GM18907 (cell line): Measurements from ENCODE around the gene PAN3.
A peak's percentile ranks its signal among the peaks of the same experiment; 100 is the strongest.
"Not testable (repeated sequence)": the region's sequence is repeated elsewhere in the genome, so short reads cannot be mapped to it uniquely, and the experiment has no call there.

ENCODE experiments used
- ATAC-seq: cut with Tn5 transposase; IDR thresholded peaks from one replicate; pipeline ENCODE4 v1.9.1; 2021; ENCODE audit warnings: mild to moderate bottlenecking, moderate library complexity; ENCODE audit not compliant: unreplicated experiment

Gene PAN3, protein sequence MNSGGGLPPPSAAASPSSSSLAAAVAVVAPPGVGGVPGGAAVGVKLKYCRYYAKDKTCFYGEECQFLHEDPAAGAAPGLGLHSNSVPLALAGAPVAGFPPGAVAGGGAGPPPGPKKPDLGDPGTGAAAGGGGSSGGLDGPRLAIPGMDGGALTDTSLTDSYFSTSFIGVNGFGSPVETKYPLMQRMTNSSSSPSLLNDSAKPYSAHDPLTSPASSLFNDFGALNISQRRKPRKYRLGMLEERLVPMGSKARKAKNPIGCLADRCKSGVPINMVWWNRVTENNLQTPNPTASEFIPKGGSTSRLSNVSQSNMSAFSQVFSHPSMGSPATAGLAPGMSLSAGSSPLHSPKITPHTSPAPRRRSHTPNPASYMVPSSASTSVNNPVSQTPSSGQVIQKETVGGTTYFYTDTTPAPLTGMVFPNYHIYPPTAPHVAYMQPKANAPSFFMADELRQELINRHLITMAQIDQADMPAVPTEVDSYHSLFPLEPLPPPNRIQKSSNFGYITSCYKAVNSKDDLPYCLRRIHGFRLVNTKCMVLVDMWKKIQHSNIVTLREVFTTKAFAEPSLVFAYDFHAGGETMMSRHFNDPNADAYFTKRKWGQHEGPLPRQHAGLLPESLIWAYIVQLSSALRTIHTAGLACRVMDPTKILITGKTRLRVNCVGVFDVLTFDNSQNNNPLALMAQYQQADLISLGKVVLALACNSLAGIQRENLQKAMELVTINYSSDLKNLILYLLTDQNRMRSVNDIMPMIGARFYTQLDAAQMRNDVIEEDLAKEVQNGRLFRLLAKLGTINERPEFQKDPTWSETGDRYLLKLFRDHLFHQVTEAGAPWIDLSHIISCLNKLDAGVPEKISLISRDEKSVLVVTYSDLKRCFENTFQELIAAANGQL

GRCh38 chr13:28138012-28138755 lies at the start of gene PAN3:
TSS of gene PAN3 (plus strand) at chr13:28138545. CDS start at chr13:28138658, 113 bp downstream.
- peak; percentile 67 for ATAC-seq

DNA sequence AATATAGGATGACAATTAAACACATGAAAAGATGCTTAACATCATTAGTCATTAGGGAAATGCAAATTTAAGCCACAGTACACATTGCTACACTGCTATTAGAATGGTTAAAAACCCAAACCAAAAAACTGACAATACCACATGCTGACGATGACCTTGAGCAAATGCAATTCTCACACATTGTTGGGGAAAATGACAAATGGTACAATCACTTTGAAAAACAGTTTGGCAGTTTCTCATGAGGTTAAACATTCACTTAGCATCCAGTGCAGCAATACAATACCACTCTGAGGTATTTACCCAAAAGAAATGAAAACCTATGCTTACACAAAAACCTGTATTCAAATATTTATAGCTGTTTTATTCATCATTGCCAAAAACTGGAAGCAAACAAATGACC lies 49.3 kb upstream of the PAN3 start:
- no peak for ATAC-seq

- ATAC-seq: no peak
Observed at GRCh38 chr13:28092431-28092830, 45.9 kb upstream of the PAN3 start.

DNA sequence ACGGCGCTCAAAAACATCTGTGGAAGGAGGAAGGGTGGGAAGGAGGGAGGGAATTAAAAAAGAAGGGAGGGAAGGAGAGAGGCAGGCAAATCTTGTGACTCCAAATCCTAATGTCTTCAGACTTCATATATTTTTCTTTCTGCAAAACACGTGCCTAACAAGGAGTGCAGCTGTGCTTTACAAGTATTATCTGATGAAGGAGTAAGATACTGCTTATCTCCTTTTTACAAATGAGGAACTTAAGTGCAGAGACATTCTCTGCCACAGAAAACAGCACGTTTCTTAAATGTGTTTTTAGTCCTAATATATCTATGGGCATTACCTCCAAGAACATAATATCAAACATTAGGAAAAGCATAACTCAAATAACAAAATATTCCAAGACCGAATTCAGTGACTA lies 44.5 kb upstream of the PAN3 start:
- ATAC-seq: no peak

- no peak for ATAC-seq
Observed at GRCh38 chr13:28094306-28094705, 44.0 kb upstream of the PAN3 start.

- ATAC-seq: no peak
Observed at GRCh38 chr13:28097503-28097902, 40.8 kb upstream of the PAN3 start.

GRCh38 chr13:28099396-28100149 lies 38.8 kb upstream of the PAN3 start:
- ATAC-seq: no peak

DNA sequence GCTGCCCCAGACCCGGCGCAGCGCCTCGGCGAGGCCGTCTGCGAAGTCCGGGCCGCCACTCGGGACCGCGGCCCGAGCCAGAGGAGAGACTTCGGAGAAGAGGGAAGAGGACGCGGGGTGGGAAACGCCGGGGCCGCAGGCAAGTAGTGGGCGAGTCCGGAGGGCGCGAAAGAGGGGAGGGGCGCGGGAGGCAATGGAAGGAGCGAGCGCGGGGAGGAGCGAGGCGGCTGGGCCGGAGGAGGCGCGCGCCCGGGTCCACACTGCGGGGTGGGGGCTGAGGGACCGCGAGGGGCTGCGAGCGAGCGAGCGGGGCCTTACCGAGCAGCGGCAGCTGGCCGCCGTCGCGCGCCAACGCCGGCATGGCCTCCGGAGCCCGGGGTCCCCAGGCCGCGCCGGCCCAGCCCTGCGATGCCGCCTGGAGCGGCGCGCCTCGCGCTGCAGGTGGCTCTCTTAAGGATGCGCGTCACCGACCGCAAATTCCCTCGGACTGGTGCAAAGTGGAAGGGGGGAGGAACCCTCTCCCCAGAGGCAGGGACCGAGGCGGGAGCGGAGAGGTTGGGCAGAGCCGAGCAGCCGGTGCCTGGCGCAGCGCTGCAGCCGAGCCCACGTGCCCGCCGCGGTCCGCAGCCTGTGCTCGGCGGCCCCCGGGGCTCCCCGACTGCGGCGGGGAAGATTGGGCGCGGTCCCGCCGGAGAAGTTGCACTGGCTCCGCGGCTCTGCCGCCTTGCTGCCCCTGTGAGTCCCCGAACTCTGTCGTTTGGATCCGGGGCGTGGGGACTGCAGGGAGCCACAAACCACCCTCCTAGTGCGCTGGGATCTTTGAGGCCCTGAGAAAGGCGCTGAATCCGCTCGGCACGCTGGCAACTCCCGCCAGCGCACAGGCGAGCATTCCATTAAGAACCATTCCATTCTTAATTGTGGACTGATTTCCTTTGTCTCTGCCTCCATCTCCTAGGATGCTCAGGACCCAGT lies 37.9 kb upstream of the PAN3 start, which contains the start of gene FLT3:
Gene FLT3, minus strand, starts transcription at position 427 of the 972 bp plus-strand sequence. Its CDS starts 66 bp downstream, at position 361.
- ATAC-seq: peak; percentile 61

GRCh38 chr13:28101886-28102285 lies 36.5 kb upstream of the PAN3 start:
- ATAC-seq: not testable (repeated sequence)

- no peak for ATAC-seq
Observed at GRCh38 chr13:28106976-28107375, 31.4 kb upstream of the PAN3 start.

DNA sequence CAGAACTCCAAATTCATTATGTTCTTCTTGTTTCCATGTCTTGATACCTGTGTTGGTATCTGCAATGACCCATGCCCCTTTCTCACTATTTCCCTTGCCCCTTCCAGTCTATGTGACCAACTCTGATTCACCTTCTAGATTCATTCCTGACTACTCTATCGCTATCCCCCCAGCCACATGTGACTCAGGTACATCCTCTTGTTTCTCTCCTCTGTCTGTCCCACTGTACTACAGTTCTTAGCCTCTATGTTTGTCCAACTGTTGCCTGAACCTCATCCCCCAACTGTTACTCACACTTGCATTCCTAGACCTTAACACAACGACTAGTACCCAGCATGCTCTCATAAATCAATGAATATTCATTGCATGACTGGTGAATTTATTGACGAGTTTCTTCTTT lies 27.9 kb upstream of the PAN3 start:
- ATAC-seq: no peak

- no peak for ATAC-seq
Observed at GRCh38 chr13:28116736-28117135, 21.6 kb upstream of the PAN3 start.

DNA sequence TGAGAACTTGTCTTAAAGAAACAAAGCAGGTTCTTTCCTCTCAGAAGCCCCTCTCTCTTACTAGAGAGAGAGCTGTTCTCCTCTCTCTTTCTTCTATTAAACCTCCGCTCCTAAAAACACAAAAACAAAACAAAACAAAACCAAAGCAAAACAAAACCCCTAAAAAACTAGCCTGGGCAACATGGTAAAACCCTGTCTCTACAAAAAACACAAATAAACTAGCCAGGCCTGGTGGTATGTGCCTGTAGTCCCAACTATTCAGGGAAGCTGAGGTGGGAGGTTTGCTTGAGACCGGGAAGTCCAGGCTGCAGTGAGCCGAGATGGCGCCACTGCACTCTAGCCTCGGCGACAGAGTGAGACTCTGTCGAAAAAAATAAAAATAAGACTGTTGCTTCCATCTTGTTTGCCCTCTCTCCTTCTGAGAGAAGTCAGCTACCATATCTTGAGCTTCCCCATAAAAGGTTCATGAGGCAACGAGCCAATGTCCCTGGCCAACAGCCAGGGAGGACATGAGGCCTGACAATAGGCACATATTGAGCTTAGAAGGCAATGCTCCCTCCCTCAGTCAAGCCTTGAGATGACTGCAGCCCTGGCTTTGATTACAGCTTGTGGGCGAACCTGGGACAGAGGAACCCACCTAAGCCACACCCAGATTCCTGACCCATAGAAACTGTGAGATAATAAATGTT lies 20.5 kb upstream of the PAN3 start:
- ATAC-seq: no peak

GRCh38 chr13:28120317-28120716 lies 18.0 kb upstream of the PAN3 start:
- no peak for ATAC-seq

GRCh38 chr13:28121224-28121623 lies 17.1 kb upstream of the PAN3 start:
- no peak for ATAC-seq

DNA sequence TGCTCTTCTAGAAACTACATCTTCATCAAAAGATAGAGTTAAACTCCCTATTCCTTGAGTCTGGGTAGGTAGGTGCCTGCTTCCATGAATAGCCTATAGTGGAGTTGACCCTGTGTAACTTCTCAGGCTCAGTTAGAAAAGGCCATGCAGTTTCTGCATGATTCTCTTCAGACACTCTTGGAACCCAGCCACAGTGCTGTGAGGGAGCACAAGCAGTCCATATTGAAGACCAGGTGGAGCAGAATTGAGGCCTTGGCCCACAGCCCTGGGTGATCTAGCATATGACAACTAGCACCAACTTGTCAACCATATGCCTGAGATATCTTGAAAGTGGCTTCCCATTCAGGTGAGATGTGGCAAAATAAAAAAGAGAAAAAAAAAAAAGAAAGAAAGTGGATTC lies 10.3 kb upstream of the PAN3 start:
- ATAC-seq: no peak

DNA sequence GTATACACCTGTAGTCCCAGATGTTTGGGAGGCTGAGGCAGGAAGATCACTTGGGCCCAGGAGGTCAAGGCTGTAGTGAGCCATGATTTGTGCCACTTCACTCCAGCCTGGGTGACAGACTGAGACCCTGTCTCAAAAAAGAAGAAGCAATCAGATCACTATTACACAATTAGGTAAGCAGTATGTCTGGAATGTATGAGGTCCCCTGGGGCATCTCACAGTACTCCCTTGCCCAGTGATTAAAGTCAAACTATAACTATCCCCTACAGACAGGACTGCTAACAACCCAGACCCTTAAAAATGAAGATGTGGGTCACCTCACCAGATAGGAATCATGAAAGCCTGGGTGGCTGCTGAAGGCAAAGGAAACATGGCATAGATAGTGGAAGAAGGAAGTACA lies 9.4 kb upstream of the PAN3 start:
- no peak for ATAC-seq

DNA sequence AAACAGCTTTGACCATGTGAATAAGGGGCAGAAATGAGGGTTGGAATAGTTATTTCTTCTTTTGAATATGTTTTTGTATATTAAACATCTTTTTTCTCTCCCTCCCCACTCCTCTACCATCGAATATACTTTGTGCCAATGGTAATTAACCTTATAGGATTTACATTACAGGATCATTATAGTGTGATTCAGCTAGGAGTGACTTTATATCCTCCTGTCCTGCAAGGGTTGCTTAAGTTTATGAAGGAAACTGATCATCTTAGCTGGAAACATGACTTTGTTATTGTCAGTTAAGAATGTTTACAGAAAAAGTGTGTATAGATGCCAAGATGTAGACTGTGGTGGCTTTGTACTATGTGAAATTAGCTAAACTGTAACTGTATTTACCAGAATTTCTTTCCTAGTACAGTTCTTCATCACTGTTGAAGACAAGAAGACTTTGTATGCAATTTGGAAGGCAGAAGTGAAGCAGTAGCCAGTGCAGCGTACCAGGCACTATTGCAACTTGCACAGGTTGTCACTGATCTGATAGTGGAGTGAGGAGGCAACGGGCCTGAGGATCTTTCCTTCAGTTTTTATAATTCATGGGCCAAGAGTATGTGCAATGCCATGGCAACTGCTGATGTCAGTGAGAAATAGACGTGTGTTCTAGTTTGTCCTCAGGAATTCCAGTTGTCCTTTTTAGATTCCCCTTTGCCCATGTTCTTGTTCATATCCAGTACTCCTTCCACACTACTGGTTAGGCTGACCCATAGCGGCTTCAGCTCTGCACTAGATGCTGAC lies 8.2 kb upstream of the PAN3 start:
- ATAC-seq: no peak
